ENCODE data around the gene ABCA12. TPM values are rescaled to one million over a fixed set of nuclear protein-coding genes. Genes with fewer than 3 reads are reported as not detected.

ABCA12 gene
- total and polyA plus RNA-seq, 10 of the 15 experiments (the other 5 are each of a cell fraction or from before 2014, with no cell fraction given) = 1.2 to 12.1 (median 6.0) TPM

DNA sequence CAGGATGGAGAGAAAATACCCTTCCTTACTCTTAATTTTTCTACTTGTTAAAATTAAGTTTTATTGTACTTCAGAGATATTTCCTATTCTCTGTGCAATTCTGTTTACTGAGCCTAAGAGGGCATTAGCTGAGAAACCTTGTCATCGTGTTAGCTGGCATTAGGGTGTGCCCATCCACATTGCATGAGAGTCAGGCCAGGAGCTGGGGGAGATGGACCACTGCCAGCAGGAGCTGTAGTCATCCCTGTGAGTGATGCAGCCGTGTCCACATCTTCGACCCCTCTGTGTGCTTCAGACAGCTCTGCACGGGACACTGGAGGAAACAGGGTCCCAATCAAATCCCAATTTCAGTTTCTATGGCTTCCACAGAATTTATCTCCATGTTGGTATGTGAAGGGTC, 34.2 kb downstream of the ABCA12 start:
- CTCF ChIA-PET = no interaction called here
- Histone ChIP-seq H3K4me2 (ENCODE audit: control insufficient read depth, insufficient read depth) (no peak overlapping the region), H2AFZ (ENCODE audit: control insufficient read depth, low read depth, low read length) (no peak overlapping the region), H3K9me3 (replicated peaks; ENCODE audit: control insufficient read depth, insufficient read depth, low read length) (no peaks in the 10 kb centered on the region; the same call in 2 of the 3 replicates), H3K9ac (ENCODE audit: control insufficient read depth, insufficient read depth, low read length) (no peak overlapping the region), H3K27me3 (replicated peaks in 1 of 2; ENCODE audit: control insufficient read depth in 2 of 2, insufficient read depth in 2 of 2, low read length in 1 of 2) (no peaks in the 10 kb centered on the region), H4K20me1 (ENCODE audit: control insufficient read depth, insufficient read depth) (no peaks in the 10 kb centered on the region), H3K27ac (ENCODE audit: control insufficient read depth, insufficient read depth) (no peak overlapping the region), H3K4me3 (no peak overlapping the region), H3K36me3 (ENCODE audit: control insufficient read depth in 2 of 2, insufficient read depth in 2 of 2, low read length in 1 of 2) (no peaks in the 10 kb centered on the region), H3K4me1 (ENCODE audit: control insufficient read depth, insufficient read depth, low read length) (peaks cover 5% of the 10 kb centered on the region), H3K79me2 (ENCODE audit: control insufficient read depth, insufficient read depth, low read length) (no peaks in the 10 kb centered on the region)
- WGBS (ENCODE audit: insufficient coverage, insufficient replicate concordance, low lambda C conversion rate, missing lambda C conversion rate) = 40% methylated on average over 4 of the region's 4 CpGs
- DNase-seq (ENCODE audit: low read depth, low spot score) (no peak), FAIRE-seq (no peak), ATAC-seq (no peak)
- RAD21 ChIA-PET (ENCODE audit: unreplicated experiment) = no interaction called here
- BruUV-seq (replicated peaks) = no TSS peak
- intact Hi-C loops (cut with micrococcal nuclease; ENCODE audit: unreplicated experiment) (no loop called here), in situ Hi-C loops (cut with MboI) (no loop called here)
- POLR2A ChIA-PET = interaction anchor here (0.5 kb wide), 1 partner anchor 1233 kb away, joined by 3 read pairs; no protein-coding TSS in a partner anchor
- SMC1A ChIA-PET (ENCODE audit: uncharacterized antibody, unreplicated experiment) = no interaction called here
- TF ChIP-seq ZBED1 (IDR thresholded peaks at IDR 0.05; ENCODE audit: borderline replicate concordance) (no peak), NFYB (IDR thresholded peaks at IDR 0.05; ENCODE audit: insufficient read depth, low read depth, low read length) (no peak), SMC3 (IDR thresholded peaks at IDR 0.05; ENCODE audit: borderline replicate concordance, low read length) (no peak), TCF12 (IDR thresholded peaks at IDR 0.05; ENCODE audit: low read depth, low read length) (no peak), ATF7 (IDR thresholded peaks at IDR 0.05; ENCODE audit: low read depth) (no peak), CREB1 (IDR thresholded peaks at IDR 0.05; ENCODE audit: low read depth) (no peak), BMI1 (IDR thresholded peaks at IDR 0.05; ENCODE audit: borderline replicate concordance) (no peak), SPI1 (IDR thresholded peaks at IDR 0.05; ENCODE audit: borderline replicate concordance, insufficient read depth, low read depth, low read length) (no peak), CREM (IDR thresholded peaks at IDR 0.05; ENCODE audit: low read depth) (no peak)
- TF ChIP-seq, protein P1, sequence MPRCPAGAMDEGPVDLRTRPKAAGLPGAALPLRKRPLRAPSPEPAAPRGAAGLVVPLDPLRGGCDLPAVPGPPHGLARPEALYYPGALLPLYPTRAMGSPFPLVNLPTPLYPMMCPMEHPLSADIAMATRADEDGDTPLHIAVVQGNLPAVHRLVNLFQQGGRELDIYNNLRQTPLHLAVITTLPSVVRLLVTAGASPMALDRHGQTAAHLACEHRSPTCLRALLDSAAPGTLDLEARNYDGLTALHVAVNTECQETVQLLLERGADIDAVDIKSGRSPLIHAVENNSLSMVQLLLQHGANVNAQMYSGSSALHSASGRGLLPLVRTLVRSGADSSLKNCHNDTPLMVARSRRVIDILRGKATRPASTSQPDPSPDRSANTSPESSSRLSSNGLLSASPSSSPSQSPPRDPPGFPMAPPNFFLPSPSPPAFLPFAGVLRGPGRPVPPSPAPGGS (IDR thresholded peaks at IDR 0.05; ENCODE audit: borderline replicate concordance, insufficient read depth, low read depth, low read length, poor library complexity, severe bottlenecking) = no peak
- TF ChIP-seq, protein P2, sequence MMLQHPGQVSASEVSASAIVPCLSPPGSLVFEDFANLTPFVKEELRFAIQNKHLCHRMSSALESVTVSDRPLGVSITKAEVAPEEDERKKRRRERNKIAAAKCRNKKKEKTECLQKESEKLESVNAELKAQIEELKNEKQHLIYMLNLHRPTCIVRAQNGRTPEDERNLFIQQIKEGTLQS (IDR thresholded peaks at IDR 0.05; ENCODE audit: borderline replicate concordance, extremely low read depth, low read depth, low read length) = no peak
- TF ChIP-seq, protein P3, sequence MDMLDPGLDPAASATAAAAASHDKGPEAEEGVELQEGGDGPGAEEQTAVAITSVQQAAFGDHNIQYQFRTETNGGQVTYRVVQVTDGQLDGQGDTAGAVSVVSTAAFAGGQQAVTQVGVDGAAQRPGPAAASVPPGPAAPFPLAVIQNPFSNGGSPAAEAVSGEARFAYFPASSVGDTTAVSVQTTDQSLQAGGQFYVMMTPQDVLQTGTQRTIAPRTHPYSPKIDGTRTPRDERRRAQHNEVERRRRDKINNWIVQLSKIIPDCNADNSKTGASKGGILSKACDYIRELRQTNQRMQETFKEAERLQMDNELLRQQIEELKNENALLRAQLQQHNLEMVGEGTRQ (IDR thresholded peaks at IDR 0.05; ENCODE audit: borderline replicate concordance, low read depth, low read length) = no peak
- TF ChIP-seq, protein P4, sequence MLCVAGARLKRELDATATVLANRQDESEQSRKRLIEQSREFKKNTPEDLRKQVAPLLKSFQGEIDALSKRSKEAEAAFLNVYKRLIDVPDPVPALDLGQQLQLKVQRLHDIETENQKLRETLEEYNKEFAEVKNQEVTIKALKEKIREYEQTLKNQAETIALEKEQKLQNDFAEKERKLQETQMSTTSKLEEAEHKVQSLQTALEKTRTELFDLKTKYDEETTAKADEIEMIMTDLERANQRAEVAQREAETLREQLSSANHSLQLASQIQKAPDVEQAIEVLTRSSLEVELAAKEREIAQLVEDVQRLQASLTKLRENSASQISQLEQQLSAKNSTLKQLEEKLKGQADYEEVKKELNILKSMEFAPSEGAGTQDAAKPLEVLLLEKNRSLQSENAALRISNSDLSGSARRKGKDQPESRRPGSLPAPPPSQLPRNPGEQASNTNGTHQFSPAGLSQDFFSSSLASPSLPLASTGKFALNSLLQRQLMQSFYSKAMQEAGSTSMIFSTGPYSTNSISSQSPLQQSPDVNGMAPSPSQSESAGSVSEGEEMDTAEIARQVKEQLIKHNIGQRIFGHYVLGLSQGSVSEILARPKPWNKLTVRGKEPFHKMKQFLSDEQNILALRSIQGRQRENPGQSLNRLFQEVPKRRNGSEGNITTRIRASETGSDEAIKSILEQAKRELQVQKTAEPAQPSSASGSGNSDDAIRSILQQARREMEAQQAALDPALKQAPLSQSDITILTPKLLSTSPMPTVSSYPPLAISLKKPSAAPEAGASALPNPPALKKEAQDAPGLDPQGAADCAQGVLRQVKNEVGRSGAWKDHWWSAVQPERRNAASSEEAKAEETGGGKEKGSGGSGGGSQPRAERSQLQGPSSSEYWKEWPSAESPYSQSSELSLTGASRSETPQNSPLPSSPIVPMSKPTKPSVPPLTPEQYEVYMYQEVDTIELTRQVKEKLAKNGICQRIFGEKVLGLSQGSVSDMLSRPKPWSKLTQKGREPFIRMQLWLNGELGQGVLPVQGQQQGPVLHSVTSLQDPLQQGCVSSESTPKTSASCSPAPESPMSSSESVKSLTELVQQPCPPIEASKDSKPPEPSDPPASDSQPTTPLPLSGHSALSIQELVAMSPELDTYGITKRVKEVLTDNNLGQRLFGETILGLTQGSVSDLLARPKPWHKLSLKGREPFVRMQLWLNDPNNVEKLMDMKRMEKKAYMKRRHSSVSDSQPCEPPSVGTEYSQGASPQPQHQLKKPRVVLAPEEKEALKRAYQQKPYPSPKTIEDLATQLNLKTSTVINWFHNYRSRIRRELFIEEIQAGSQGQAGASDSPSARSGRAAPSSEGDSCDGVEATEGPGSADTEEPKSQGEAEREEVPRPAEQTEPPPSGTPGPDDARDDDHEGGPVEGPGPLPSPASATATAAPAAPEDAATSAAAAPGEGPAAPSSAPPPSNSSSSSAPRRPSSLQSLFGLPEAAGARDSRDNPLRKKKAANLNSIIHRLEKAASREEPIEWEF (IDR thresholded peaks at IDR 0.05; ENCODE audit: insufficient replicate concordance, low read depth, low read length) = no peak
